Heart left ventricle (tissue), 13 donors: Measurements from ENCODE around the gene WFDC5.

Experiments
- POLR2A ChIP-seq, 2 donors: fragments of 450-650 bp; IDR thresholded peaks; one replicate each; pipeline ENCODE4 v1.6.1; 2017; ENCODE audit warnings: antibody characterized with exemption in 2 of 2, mild to moderate bottlenecking in 2 of 2, moderate library complexity in 2 of 2
- TF ChIP-seq, protein P1 (sequence below), 12 donors: fragments of 200-600 bp; sonication (generic) in 4 of 12; IDR thresholded peaks; one replicate each; pipeline versions ENCODE4 v1.5.0 to v1.8.0; 2018 to 2022; ENCODE audit warnings: antibody characterized with exemption in 12 of 12, mild to moderate bottlenecking in 5 of 12
- donor health status: ischemic (EF 13 %, LVEDD 7.1; RV severe dilation, severe dysfunction).
- donor health status: DM: no; HTN: yes; CAD: no.
- donor health status: DM: no; HTN: no; CAD: no.
- donor health status: ischemic (EF 25% LVEDD 6.9; RV normal size, moderate dysfunction).
- donor health status: ischemic (EF 25% LVEDD 5.7; RV mildly dilated, moderate dysfunction).
- donor health status: ischemic (EF 35%, LVEDD 5.7; RV mildly dilated, moderate dysfunction).
- donor health status: nonischemic (EF 11% LVEDD 7.7; RV severe dilation, severe dysfunction).
- donor health status: DM: yes; HTN: yes; CAD: no.
- donor health status: PGD.
- donor health status: ischemic (EF 29% LVEDD 5.4; RV normal size, mild dysfunction).
- donor health status: nonischemic (EF 23%, LVEDD 6.1; RV moderate dilation, normal function).

DNA sequence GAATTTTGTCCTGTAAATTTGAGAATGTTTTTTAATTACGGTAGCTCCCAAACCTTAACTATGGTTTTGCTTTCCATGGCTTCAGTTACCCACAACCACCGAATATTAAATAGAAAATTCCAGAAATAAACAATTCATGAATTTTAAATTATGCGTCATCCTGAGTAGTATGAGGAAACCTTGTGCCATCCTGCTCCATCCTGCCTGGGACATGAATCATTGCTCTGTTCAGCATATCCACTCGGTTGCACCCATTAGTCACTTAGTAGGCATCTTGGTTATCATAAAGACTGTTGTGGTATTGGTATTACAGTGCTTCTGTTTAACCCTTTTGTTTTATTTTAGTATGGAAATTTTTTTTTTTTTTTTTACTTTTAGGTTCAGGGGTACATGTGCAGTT lies 53.7 kb downstream of the WFDC5 start:
- TF ChIP-seq POLR2A (IDR thresholded peaks at IDR 0.05), result no peak
- TF ChIP-seq, protein P1, sequence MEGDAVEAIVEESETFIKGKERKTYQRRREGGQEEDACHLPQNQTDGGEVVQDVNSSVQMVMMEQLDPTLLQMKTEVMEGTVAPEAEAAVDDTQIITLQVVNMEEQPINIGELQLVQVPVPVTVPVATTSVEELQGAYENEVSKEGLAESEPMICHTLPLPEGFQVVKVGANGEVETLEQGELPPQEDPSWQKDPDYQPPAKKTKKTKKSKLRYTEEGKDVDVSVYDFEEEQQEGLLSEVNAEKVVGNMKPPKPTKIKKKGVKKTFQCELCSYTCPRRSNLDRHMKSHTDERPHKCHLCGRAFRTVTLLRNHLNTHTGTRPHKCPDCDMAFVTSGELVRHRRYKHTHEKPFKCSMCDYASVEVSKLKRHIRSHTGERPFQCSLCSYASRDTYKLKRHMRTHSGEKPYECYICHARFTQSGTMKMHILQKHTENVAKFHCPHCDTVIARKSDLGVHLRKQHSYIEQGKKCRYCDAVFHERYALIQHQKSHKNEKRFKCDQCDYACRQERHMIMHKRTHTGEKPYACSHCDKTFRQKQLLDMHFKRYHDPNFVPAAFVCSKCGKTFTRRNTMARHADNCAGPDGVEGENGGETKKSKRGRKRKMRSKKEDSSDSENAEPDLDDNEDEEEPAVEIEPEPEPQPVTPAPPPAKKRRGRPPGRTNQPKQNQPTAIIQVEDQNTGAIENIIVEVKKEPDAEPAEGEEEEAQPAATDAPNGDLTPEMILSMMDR (IDR thresholded peaks at IDR 0.05), result no peak
